ENCODE measurements around the gene ASIC5. TPM values are rescaled to one million over a fixed set of nuclear protein-coding genes. Genes with fewer than 3 reads are reported as not detected.
A peak's percentile ranks its signal among the peaks of the same experiment; 100 is the strongest.
"Not testable (repeated sequence)": the region's sequence is repeated elsewhere in the genome, so short reads cannot be mapped to it uniquely, and the experiment has no call there.

The ASIC5 gene
- not detected for total RNA-seq
- long read RNA-seq, result 0 reads

- no peak for ATAC-seq
- intact Hi-C loops (cut with DNase I, micrococcal nuclease), result no loop called here
- no peak for DNase-seq
Measured at GRCh38 chr4:155866177-155866576, at the start of gene ASIC5. ASIC5 (minus strand) TSS chr4:155866277; CDS start chr4:155866226, 51 bp downstream.

- ATAC-seq, result no peak
- no peak for DNase-seq
- intact Hi-C loops (cut with DNase I, micrococcal nuclease), result no loop called here
Measured at GRCh38 chr4:155914782-155915181, 48.7 kb upstream of the ASIC5 start.

GRCh38 chr4:155911905-155912304 lies 45.8 kb upstream of the ASIC5 start:
- no peak for ATAC-seq
- no peak for DNase-seq
- intact Hi-C loops (cut with DNase I, micrococcal nuclease), result no loop called here

GRCh38 chr4:155909615-155910226 lies 43.6 kb upstream of the ASIC5 start:
- DNase-seq (no peak), ATAC-seq (no peak)
- intact Hi-C loops (cut with DNase I, micrococcal nuclease), result no loop called here

GRCh38 chr4:155908187-155909139 lies 42.4 kb upstream of the ASIC5 start:
- DNase-seq (no peak), ATAC-seq (no peak)
- intact Hi-C loops (cut with DNase I, micrococcal nuclease), result no loop called here

GRCh38 chr4:155907556-155907955 lies 41.5 kb upstream of the ASIC5 start:
- intact Hi-C loops (cut with DNase I, micrococcal nuclease), result no loop called here
- ATAC-seq (no peak), DNase-seq (no peak)

GRCh38 chr4:155906554-155907247 lies 40.6 kb upstream of the ASIC5 start:
- ATAC-seq (no peak), DNase-seq (peak in 1 of 2 donors; percentile 3)

GRCh38 chr4:155904331-155904730 lies 38.3 kb upstream of the ASIC5 start:
- intact Hi-C loops (cut with DNase I, micrococcal nuclease), result no loop called here
- ATAC-seq, result no peak
- DNase-seq, result no peak

More at GRCh38 chr4:155906554-155907247, 40.6 kb upstream of the ASIC5 start:
- intact Hi-C loops (cut with DNase I, micrococcal nuclease), result no loop called here

- ATAC-seq (no peak), DNase-seq (no peak)
- intact Hi-C loops (cut with DNase I, micrococcal nuclease), result no loop called here
Measured at GRCh38 chr4:155903453-155903852, 37.4 kb upstream of the ASIC5 start, which contains the start of gene TDO2. TDO2 (plus strand) TSS chr4:155903696; CDS start chr4:155903759, 63 bp downstream.

- intact Hi-C loops (cut with DNase I, micrococcal nuclease), result no loop called here
- DNase-seq (no peak), ATAC-seq (no peak)
Measured at GRCh38 chr4:155901013-155901412, 34.9 kb upstream of the ASIC5 start.

- DNase-seq, result no peak
- ATAC-seq, result no peak
- intact Hi-C loops (cut with DNase I, micrococcal nuclease), result no loop called here
Measured at GRCh38 chr4:155900381-155900780, 34.3 kb upstream of the ASIC5 start.

GRCh38 chr4:155899891-155900290 lies 33.8 kb upstream of the ASIC5 start:
- DNase-seq (no peak), ATAC-seq (no peak)
- intact Hi-C loops (cut with DNase I, micrococcal nuclease), result no loop called here

GRCh38 chr4:155898371-155898770 lies 32.3 kb upstream of the ASIC5 start:
- intact Hi-C loops (cut with DNase I, micrococcal nuclease); ATAC-seq; DNase-seq: not testable (repeated sequence)

GRCh38 chr4:155891058-155891457 lies 25.0 kb upstream of the ASIC5 start:
- ATAC-seq (no peak), DNase-seq (no peak)
- intact Hi-C loops (cut with DNase I, micrococcal nuclease), result no loop called here

- intact Hi-C loops (cut with DNase I, micrococcal nuclease), result no loop called here
- no peak for ATAC-seq
- no peak for DNase-seq
Measured at GRCh38 chr4:155889946-155890345, 23.9 kb upstream of the ASIC5 start.

- no peak for DNase-seq
- no peak for ATAC-seq
- intact Hi-C loops (cut with DNase I, micrococcal nuclease), result no loop called here
Measured at GRCh38 chr4:155889031-155889793, 23.1 kb upstream of the ASIC5 start.

- no peak for ATAC-seq
- intact Hi-C loops (cut with DNase I, micrococcal nuclease), result no loop called here
- no peak for DNase-seq
Measured at GRCh38 chr4:155887847-155888570, 21.9 kb upstream of the ASIC5 start.

- DNase-seq (no peak), ATAC-seq (no peak)
- intact Hi-C loops (cut with DNase I, micrococcal nuclease), result no loop called here
Measured at GRCh38 chr4:155887045-155887444, 21.0 kb upstream of the ASIC5 start.
